GM12892 (cell line): ENCODE results near the gene ZNF460.
"Not testable (repeated sequence)": the region's sequence is repeated elsewhere in the genome, so short reads cannot be mapped to it uniquely, and the experiment has no call there.

ENCODE experiments used
- DNase-seq: peaks from one replicate; pipeline ENCODE4 v3.0.0; 2011; ENCODE audit not compliant: insufficient read length
- FAIRE-seq: peaks from 2 replicates; lab custom pipeline; 2011; peaks lifted over from hg19 to GRCh38; lab: Jason Lieb, UNC
- POLR2A ChIP-seq: IDR thresholded peaks from 2 replicates; pipeline ENCODE4 v1.6.1; 2011; ENCODE audit warnings: low read depth, low read length, control low read depth
- POLR2AphosphoS5 ChIP-seq: IDR thresholded peaks from 2 replicates; pipeline ENCODE4 v1.6.1; 2011; ENCODE audit warnings: low read depth, low read length, control low read depth
- TAF1 ChIP-seq: IDR thresholded peaks from 2 replicates; pipeline ENCODE4 v1.6.1; 2011; ENCODE audit warnings: low read depth, mild to moderate bottlenecking, control low read depth, low read length, borderline replicate concordance

The ZNF460 gene

DNA sequence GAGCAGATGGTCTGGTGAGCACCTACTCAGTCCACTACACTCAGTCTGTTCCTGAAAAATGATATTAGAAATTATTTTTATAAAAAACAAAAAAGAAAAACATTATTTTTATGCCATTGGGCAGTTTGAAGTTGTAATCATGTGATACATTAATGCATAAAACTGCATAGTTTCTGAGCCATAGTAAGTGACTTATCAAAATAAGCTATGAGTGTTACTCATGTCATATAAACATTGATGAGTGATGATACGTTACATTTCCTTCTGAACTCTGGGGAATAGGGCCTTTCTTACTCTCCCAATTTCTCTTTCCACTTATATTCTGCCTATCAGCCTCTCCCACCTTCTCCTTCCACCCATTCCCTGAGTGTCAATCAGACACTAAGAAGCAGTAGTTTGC lies 31.0 kb upstream of the ZNF460 start:
- DNase-seq (no peak), FAIRE-seq (no peak)
- TF ChIP-seq POLR2AphosphoS5 (no peak), TAF1 (no peak), POLR2A (no peak)

DNA sequence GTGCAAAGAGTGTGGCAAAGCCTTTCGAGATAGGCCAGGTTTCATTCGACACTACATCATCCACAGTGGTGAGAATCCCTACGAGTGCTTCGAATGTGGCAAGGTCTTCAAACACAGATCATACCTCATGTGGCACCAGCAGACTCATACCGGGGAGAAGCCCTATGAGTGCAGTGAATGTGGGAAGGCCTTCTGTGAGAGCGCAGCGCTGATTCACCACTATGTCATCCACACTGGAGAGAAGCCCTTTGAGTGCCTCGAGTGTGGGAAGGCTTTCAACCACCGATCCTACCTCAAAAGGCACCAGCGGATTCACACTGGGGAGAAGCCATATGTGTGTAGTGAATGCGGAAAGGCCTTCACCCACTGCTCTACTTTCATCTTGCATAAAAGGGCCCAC lies 26.5 kb upstream of the ZNF460 start:
- not testable (repeated sequence) for FAIRE-seq, DNase-seq

DNA sequence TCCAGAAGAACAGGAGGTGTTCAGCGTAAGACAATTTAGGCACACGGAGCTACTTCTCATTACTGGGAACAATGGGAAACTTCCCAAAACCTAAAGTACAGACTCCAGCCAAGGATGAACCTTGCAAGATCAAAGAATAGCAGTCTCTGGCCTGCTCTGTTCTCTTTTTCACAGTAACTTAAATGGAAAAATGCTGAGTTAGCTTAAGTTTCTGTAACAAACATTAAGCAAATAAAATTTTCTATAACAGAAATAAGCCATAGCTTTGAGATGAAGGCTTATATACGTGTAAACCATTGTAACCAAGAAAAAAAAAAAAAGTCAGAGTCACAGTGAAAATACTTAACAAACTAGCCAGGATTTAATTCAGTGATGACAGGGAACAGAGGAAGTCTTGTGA lies 18.2 kb upstream of the ZNF460 start:
- FAIRE-seq = no peak
- no peak for DNase-seq
- TF ChIP-seq POLR2AphosphoS5 (no peak), TAF1 (no peak), POLR2A (no peak)

DNA sequence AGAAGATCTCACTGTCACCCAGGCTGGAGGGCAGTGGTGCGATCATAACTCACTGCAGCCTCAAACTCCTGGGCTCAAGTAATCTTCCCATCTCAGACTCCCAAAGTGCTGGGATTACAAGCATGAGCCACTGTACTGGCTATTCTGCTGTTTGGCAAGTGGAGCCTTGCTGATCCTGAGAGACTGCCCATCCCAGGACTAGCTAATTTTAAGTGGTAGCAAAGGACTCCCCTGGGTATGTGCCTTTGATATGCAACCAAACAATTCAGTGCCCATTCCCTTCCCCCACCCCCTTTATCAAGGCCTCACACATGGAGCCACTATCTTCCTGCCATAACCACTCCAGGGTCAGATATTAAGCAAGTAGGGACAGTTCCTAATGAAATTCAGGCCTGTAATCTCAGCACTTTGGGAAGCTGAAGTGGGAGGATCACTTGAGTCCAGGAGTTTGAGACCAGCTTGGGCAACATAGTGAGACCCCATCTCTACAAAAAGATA lies 17.0 kb upstream of the ZNF460 start:
- FAIRE-seq (no peak), DNase-seq (no peak)
- TF ChIP-seq POLR2A (no peak), POLR2AphosphoS5 (no peak), TAF1 (no peak)

DNA sequence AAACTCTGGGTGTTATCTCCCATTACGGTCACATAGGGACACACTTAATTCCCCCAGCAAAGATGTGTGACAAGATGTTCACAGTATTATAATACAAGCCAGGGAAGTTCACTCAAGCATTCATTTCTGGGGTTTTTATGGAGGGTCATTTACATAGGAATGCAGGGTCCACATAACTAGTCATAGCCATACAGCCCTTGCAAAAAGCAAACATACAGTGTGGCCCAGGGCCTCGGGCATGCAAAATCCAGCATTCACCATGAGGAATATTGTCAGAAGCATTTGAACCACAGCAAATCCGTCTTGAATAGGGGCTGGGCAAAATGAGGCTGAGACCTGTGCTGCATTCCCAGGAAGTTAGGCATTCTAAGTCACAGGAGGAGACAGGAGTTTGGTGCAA lies 13.0 kb upstream of the ZNF460 start:
- TF ChIP-seq POLR2A (no peak), TAF1 (no peak), POLR2AphosphoS5 (no peak)
- peak; percentile 17 for FAIRE-seq
- DNase-seq = no peak

DNA sequence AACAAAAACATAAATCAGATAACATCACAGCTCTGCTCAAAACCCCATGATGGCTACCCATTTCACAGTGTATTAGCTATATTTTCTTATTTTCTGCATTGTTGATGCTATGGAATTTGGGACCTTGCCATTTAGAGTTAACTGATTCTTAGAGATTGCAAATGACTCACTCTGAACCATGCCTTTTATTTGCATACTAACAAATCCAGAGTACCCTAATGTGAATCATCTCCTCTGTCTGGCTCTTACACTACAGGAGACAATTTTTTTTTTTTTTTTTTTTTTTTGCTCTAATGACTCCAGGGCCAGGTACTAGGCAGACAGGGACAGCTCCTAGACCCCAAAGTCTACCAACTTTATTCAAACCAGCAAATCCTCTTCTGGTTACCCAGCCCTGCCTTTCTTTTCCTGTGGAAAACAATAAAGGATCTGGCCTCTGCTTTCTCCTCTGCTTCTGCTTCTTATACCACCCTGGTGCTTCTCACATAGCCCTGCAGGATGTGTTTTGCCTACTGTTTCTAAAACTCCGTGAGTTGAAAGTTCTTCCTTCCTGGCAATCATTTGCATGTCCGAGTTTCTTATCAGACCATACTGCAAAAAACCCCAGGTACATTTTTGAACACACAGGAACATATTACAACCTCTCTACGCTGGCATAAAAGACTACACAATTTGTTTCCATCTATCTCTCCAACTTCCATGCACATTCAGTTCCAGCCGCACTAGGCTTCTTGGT lies 10.6 kb upstream of the ZNF460 start:
- FAIRE-seq (peak; percentile 92), DNase-seq (no peak)
- TF ChIP-seq POLR2AphosphoS5 = no peak
- TF ChIP-seq TAF1 = no peak
- no peak; the same call in 1 of the 2 replicates for TF ChIP-seq POLR2A

DNA sequence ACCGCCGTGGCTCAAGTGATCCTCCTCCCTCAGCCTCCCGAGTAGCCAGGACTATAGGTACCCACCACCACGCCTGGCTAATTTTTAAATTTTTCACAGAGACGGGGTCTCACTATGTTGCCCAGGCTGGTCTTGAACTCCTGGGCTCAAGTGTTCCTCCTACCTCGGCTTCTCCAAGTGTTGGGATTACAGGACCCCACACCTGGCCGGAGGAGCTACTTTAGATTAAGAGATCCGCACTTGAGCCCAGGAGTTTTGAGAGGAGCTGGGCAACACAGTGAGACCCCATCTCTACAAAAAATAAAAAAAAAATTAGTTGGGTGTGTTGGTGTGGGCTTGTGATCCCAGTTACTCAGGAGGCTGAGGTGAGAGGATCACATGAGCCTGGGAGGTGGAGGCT lies 9.0 kb upstream of the ZNF460 start:
- FAIRE-seq (no peak), DNase-seq (no peak)
- no peak for TF ChIP-seq POLR2A
- TF ChIP-seq TAF1 = no peak
- TF ChIP-seq POLR2AphosphoS5 = no peak

DNA sequence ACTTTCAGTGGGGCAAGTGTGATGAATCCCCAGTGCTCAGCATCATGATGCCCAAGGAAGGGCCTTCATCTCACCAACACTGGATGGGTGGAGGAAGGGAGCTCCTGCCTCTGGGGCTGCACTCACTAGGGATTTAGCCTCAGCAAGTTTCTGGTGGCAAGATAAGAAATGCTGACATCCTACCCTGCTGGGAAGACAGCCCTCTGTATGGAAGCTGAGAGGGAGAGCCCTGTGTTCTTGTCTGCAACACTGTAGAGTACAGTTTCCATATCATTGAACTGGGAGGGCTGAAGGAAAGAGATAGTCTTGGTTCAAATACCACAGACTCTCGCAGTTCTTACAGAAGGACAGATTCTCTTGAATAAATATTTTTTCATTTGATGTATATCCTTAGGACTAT lies 7.3 kb upstream of the ZNF460 start:
- FAIRE-seq = no peak
- TF ChIP-seq TAF1 = no peak
- no peak for TF ChIP-seq POLR2A
- no peak for TF ChIP-seq POLR2AphosphoS5
- no peak for DNase-seq

DNA sequence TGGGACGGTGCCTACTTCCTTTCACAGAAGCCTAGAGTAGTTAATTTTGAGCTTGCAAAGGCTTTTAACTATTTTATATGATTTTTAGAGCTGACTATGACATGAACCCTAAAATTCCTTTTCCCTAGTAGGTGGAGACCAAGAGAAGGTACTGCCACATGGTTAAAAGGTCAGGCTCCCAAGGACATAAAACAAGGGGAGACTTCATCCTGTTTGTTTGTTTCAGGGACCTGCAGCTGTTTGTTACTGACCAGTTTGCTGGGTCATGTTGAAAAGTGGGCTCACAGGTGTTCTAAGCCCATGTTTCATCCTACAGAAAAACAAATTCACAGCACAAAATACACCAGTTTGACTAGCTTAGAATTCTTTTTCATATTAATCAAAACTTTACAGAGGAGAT lies 3.9 kb upstream of the ZNF460 start:
- FAIRE-seq (no peak), DNase-seq (no peak)
- TF ChIP-seq TAF1 = no peak
- TF ChIP-seq POLR2A = no peak
- TF ChIP-seq POLR2AphosphoS5 = no peak

DNA sequence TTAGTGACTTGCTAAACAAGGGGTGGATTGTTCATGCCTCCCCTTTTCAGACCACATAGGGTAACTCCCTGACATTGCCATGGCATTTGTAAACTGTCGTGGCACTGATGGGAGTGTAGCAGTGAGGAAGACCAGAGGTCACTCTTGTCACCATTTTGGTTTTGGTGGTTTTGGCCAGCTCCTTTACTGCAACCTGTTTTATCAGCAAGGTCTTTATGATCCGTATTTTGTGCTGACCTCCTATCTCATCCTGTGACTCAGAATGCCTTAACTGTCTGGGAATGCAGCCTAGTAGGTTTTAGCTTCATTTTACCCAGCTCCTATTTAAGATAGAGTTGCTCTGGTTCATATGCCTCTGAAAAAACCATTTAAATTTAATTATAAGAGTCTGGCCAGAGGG lies 1.8 kb upstream of the ZNF460 start:
- not testable (repeated sequence) for FAIRE-seq, DNase-seq

DNA sequence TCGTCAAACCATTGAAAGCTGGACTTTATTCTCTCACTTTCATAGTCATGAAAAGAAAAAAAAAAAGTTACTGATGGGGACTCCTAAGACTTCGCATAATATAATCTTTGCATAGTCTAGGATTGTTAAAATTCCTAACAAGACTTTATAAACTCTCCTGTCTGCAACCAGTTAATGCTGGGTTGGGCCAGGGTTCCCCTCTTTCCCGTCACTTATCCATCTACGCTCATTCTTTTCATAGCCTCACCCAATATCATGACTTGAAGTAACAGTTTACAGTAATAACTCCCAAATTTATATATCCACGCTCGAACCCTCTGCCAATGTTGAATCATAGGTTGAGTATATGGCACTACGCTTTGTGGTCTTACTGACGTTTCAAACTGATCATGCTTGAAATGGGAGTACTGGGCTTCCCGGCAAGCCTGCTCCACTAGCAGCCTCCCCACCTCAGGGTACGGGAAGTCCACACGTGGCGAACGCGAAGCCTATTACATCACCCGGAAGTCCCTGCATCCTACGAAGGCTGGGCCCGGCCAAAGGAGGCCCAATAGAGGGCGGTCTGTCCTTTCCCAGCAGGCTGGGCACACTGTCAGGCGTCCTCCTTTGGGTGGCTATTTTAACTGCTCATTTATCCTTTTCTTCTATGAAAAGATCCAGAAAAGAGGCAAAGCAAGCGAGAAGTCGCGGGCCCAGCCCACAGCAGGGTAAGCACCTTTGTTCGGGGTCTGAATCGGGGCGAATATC lies 694 bp upstream of the ZNF460 start:
- TF ChIP-seq POLR2AphosphoS5 (peak; percentile 83), TAF1 (peak; percentile 72), POLR2A (peak; percentile 81; the same call in 1 of the 2 replicates)
- FAIRE-seq (no peak), DNase-seq (peak; percentile 78)

DNA sequence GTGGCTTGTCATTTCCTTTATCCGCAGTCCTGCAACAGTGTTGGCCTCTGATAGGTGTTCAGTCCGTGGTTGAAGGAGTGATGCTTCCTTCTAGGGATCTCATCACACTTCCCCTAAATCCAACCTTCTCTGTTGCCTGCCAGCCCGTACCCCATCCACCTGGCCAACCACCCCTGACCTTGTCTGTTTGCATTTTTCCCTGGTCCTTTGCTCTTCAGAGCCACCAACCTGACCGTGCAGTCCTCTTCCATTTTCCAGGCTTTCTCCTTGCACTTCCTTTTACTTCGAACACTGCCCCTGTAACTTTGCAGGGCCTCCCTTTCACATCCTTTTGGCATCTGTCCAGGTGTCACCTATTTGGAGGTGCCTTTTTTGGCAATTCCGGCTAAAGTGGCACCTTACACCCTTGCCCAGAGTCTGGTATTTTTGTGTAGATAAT lies 696 bp downstream of the ZNF460 start:
- DNase-seq (no peak), FAIRE-seq (peak; percentile 60)
- TF ChIP-seq POLR2A = no peak
- TF ChIP-seq TAF1 = no peak
- no peak for TF ChIP-seq POLR2AphosphoS5

DNA sequence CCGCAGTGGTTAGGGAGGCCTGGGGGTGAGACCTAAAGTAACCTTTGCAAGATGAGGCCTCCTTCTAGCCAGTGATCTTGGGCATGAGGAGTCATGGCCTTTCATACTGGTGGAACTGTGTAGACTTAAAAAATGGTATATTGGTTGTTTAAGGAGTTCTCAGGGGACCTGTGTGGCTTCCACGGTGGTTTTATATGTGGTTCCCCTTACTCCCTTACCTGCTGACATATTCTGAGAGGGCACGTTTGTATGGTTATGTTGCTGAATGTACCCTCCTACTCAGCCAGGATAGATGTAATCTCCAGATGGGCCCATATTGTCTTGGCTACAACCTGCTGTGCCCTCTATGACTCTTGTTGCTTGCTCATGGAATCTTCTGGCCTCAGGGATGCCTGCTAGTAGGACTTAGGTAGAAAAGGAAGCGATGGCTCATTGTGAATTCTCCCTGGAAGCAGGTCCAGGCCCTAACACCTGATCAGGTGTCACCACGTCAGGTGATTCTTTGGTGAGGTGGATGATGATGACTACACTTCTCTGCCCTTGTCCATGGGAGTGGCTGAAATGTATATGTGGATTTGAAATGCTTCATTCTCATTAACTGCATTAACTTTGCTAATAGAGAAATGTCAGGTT lies 1.8 kb downstream of the ZNF460 start:
- no peak for FAIRE-seq
- TF ChIP-seq POLR2AphosphoS5 = no peak
- 0 out of 2 replicates have a peak, but pooled peaks have one; percentile 35 for TF ChIP-seq POLR2A
- no peak for TF ChIP-seq TAF1
- DNase-seq = no peak
